HEK293 (cell line): ENCODE measurements around the gene C10orf67.

Experiments used
- GLI4 ChIP-seq: fragments of 450-650 bp; formaldehyde crosslinking; IDR thresholded peaks from 2 replicates; pipeline ENCODE4 v1.5.1; 2016; ENCODE audit warnings: missing biosample characterization, missing genetic modification characterization
- KLF10 ChIP-seq: fragments of 450-650 bp; IDR thresholded peaks from 2 replicates; pipeline ENCODE4 v1.5.1; 2018; ENCODE audit warnings: missing biosample characterization, mild to moderate bottlenecking, missing genetic modification characterization
- KLF7 ChIP-seq: fragments of 450-650 bp; formaldehyde crosslinking; IDR thresholded peaks from 2 replicates; pipeline ENCODE4 v1.5.1; 2016; ENCODE audit warnings: missing biosample characterization, missing genetic modification characterization, borderline replicate concordance
- MEIS1 ChIP-seq: sonication (generic); formaldehyde crosslinking; IDR thresholded peaks from 2 replicates; pipeline ENCODE4 v1.8.1; 2022; ENCODE audit warnings: missing genetic modification reagents, mild to moderate bottlenecking, borderline replicate concordance
- REST ChIP-seq: fragments of 450-650 bp; formaldehyde crosslinking; IDR thresholded peaks from 2 replicates; pipeline ENCODE4 v1.5.1; 2016; ENCODE audit warnings: missing biosample characterization, missing genetic modification characterization
- TRIM28 ChIP-seq: IDR thresholded peaks from 2 replicates; pipeline ENCODE4 v1.6.1; 2011; ENCODE audit warnings: low read length, control low read depth, borderline replicate concordance
- ZNF175 ChIP-seq: fragments of 450-650 bp; formaldehyde crosslinking; IDR thresholded peaks from 2 replicates; pipeline ENCODE4 v1.5.1; 2016; ENCODE audit warnings: missing biosample characterization, missing genetic modification characterization
- ZNF266 ChIP-seq: fragments of 450-650 bp; formaldehyde crosslinking; IDR thresholded peaks from 2 replicates; pipeline ENCODE4 v1.5.1; 2016; ENCODE audit warnings: missing biosample characterization, missing genetic modification characterization, low read depth
- ZNF335 ChIP-seq: fragments of 450-650 bp; formaldehyde crosslinking; conservative IDR thresholded peaks from 2 replicates; pipeline ENCODE4 v1.5.1; 2016; ENCODE audit warnings: missing biosample characterization, missing genetic modification characterization
- ZNF704 ChIP-seq: fragments of 450-650 bp; formaldehyde crosslinking; IDR thresholded peaks from 2 replicates; pipeline ENCODE4 v1.5.1; 2016; ENCODE audit warnings: missing biosample characterization, missing genetic modification characterization
- ZNF707 ChIP-seq: fragments of 450-650 bp; formaldehyde crosslinking; IDR thresholded peaks from 2 replicates; pipeline ENCODE4 v1.5.1; 2016; ENCODE audit warnings: missing biosample characterization, missing genetic modification characterization
- ZNF837 ChIP-seq: fragments of 450-650 bp; formaldehyde crosslinking; IDR thresholded peaks from 2 replicates; pipeline ENCODE4 v1.5.1; 2016; ENCODE audit warnings: missing biosample characterization, missing genetic modification characterization
- TF ChIP-seq, protein P1 (sequence below): fragments of 450-650 bp; formaldehyde crosslinking; IDR thresholded peaks from 2 replicates; pipeline ENCODE4 v1.5.1; 2016; ENCODE audit warnings: missing biosample characterization, missing genetic modification characterization
- TF ChIP-seq, protein P2 (sequence below): fragments of 450-650 bp; formaldehyde crosslinking; IDR thresholded peaks from 2 replicates; pipeline ENCODE4 v1.5.1; 2017; ENCODE audit warnings: missing biosample characterization, mild to moderate bottlenecking, missing genetic modification characterization, moderate library complexity

GRCh38 chr10:23230582-23230981 is 114.0 kb downstream of the C10orf67 start:
- TF ChIP-seq KLF10 (tag by site-specific recombination), result no peak
- TF ChIP-seq, protein P1, sequence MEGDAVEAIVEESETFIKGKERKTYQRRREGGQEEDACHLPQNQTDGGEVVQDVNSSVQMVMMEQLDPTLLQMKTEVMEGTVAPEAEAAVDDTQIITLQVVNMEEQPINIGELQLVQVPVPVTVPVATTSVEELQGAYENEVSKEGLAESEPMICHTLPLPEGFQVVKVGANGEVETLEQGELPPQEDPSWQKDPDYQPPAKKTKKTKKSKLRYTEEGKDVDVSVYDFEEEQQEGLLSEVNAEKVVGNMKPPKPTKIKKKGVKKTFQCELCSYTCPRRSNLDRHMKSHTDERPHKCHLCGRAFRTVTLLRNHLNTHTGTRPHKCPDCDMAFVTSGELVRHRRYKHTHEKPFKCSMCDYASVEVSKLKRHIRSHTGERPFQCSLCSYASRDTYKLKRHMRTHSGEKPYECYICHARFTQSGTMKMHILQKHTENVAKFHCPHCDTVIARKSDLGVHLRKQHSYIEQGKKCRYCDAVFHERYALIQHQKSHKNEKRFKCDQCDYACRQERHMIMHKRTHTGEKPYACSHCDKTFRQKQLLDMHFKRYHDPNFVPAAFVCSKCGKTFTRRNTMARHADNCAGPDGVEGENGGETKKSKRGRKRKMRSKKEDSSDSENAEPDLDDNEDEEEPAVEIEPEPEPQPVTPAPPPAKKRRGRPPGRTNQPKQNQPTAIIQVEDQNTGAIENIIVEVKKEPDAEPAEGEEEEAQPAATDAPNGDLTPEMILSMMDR, result no peak
- TF ChIP-seq ZNF175, result no peak
- TF ChIP-seq ZNF837, result no peak
- TF ChIP-seq ZNF704 (tag by site-specific recombination), result no peak
- no peak for TF ChIP-seq ZNF335
- TF ChIP-seq MEIS1 (CRISPR knock-in tag), result no peak
- no peak for TF ChIP-seq ZNF266 (tag by site-specific recombination)
- no peak for TF ChIP-seq GLI4
- TF ChIP-seq TRIM28, result no peak
- TF ChIP-seq, protein P2, sequence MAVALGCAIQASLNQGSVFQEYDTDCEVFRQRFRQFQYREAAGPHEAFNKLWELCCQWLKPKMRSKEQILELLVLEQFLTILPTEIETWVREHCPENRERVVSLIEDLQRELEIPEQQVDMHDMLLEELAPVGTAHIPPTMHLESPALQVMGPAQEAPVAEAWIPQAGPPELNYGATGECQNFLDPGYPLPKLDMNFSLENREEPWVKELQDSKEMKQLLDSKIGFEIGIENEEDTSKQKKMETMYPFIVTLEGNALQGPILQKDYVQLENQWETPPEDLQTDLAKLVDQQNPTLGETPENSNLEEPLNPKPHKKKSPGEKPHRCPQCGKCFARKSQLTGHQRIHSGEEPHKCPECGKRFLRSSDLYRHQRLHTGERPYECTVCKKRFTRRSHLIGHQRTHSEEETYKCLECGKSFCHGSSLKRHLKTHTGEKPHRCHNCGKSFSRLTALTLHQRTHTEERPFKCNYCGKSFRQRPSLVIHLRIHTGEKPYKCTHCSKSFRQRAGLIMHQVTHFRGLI (tag by site-specific recombination), result no peak
- TF ChIP-seq ZNF707 (tag by site-specific recombination), result no peak
- TF ChIP-seq KLF7 (tag by site-specific recombination), result no peak
- no peak for TF ChIP-seq REST (tag by site-specific recombination)
